Neural crest cell (in vitro differentiated cells): Measurements from ENCODE around the gene OR5K4. TPM values are rescaled to one million over a fixed set of nuclear protein-coding genes. Genes with fewer than 3 reads are reported as not detected.

ENCODE experiments used
- DNase-seq: peaks from one replicate; pipeline ENCODE4 v3.0.0; 2021; ENCODE audit warnings: low read depth, mixed read lengths, low spot score
- H3K27ac Mint-ChIP-seq: one replicate; pipeline ENCODE4 v1.8.0; 2021; ENCODE audit warnings: mild to moderate bottlenecking, mixed read lengths; ENCODE audit not compliant: unreplicated experiment
- H3K27me3 Mint-ChIP-seq: 2 replicates; pipeline ENCODE4 v1.8.0; 2021; ENCODE audit warnings: low read depth, mild to moderate bottlenecking, mixed read lengths
- H3K36me3 Mint-ChIP-seq: 2 replicates; pipeline ENCODE4 v1.8.0; 2021; ENCODE audit warnings: low read depth, mild to moderate bottlenecking, mixed read lengths
- H3K4me1 Mint-ChIP-seq: 2 replicates; pipeline ENCODE4 v1.8.0; 2021; ENCODE audit warnings: mixed read lengths
- H3K4me3 Mint-ChIP-seq: one replicate; pipeline ENCODE4 v1.8.0; 2021; ENCODE audit warnings: mild to moderate bottlenecking, mixed read lengths
- H3K9me3 Mint-ChIP-seq: 2 replicates; pipeline ENCODE4 v1.8.0; 2021; ENCODE audit warnings: mixed read lengths
- CTCF ChIP-seq: fragments of 200-600 bp; sonication (generic); conservative IDR thresholded peaks from 2 replicates; pipeline ENCODE4 v1.5.0; 2021; ENCODE audit warnings: antibody characterized with exemption, mild to moderate bottlenecking
- long read RNA-seq: library from polyadenylated mRNA; unstranded; transcript quantifications from one replicate; pipeline ENCODE4 v2.0.0, GENCODE V29; 2020
- total RNA-seq: library from RNA; stranded (reverse); gene quantifications from 2 replicates; pipeline ENCODE4 v1.2.1, GENCODE V29; 2021

The OR5K4 gene, protein sequence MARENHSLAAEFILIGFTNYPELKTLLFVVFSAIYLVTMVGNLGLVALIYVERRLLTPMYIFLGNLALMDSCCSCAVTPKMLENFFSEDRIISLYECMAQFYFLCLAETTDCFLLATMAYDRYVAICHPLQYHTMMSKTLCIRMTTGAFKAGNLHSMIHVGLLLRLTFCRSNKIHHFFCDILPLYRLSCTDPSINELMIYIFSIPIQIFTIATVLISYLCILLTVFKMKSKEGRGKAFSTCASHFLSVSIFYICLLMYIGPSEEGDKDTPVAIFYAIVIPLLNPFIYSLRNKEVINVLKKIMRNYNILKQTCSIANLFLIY
- not detected in 2 replicates for total RNA-seq
- long read RNA-seq = 0 reads

GRCh38 chr3:98353554-98353953, at the start of gene OR5K4:
Gene OR5K4, plus strand, starts transcription at chr3:98353854. Its CDS starts 0 bp downstream, at chr3:98353854.
- no peak for TF ChIP-seq CTCF
- no peaks in the 10 kb centered on the region for H3K4me1 Mint-ChIP-seq
- no peaks in the 10 kb centered on the region for H3K36me3 Mint-ChIP-seq
- H3K4me3 Mint-ChIP-seq = no peak within 1 kb of the TSS
- H3K9me3 Mint-ChIP-seq = peaks cover 6% of the 10 kb centered on the region
- no peak within 1 kb of the TSS for H3K27ac Mint-ChIP-seq
- H3K27me3 Mint-ChIP-seq = peaks cover 14% of the 10 kb centered on the region
- no peak for DNase-seq

- H3K4me1 Mint-ChIP-seq = peaks cover 12% of the 10 kb centered on the region
- TF ChIP-seq CTCF = no peak
- DNase-seq = no peak
- no peak overlapping the region for H3K27ac Mint-ChIP-seq
- no peaks in the 10 kb centered on the region for H3K9me3 Mint-ChIP-seq
- no peaks in the 10 kb centered on the region for H3K36me3 Mint-ChIP-seq
- H3K27me3 Mint-ChIP-seq = peaks cover 15% of the 10 kb centered on the region
- no peak overlapping the region for H3K4me3 Mint-ChIP-seq
Measured at GRCh38 chr3:98322101-98322500, 31.6 kb upstream of the OR5K4 start.

DNA sequence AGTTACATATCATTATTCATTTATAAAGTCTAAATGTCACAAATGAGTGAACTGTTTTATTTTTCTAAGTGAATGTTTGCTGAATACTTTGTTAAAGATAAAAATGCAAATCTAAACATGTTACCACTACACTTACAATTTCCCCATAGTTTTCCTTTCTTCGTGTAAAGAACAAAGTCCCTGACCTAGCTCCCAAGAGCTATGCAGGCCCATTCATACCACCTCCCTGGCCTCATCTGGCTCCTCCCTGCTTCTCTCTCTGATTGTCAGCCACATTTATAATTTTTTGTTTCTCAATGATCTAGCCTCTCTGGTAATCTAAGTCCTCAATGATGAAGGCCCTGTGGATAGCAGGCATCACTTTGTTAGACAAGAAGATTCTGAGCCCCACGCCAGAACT, 31.0 kb upstream of the OR5K4 start:
- Mint-ChIP-seq H3K4me1 (peaks cover 12% of the 10 kb centered on the region), H3K4me3 (no peak overlapping the region), H3K9me3 (no peaks in the 10 kb centered on the region), H3K27me3 (peaks cover 15% of the 10 kb centered on the region), H3K27ac (no peak overlapping the region), H3K36me3 (no peaks in the 10 kb centered on the region)
- DNase-seq = no peak
- no peak for TF ChIP-seq CTCF

DNA sequence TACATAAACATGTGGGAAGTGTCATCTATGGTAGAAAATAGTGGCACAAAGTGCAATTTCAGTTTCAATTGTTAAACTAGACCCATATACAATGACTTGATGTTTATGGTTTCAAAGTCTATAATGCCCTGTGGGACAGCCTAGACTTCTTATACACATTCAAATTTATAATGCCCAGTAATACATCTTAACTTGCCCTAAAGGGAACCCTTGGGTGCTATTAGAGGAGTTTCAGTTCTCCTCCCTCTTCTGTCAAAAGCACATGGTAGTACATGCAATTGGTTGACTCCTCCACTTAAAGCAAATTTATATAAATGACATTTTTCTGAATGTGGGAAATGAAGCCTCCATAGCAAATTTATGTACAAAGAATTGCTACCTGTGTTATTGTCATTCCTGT, 30.2 kb upstream of the OR5K4 start:
- peaks cover 15% of the 10 kb centered on the region for H3K27me3 Mint-ChIP-seq
- TF ChIP-seq CTCF = no peak
- H3K9me3 Mint-ChIP-seq = no peaks in the 10 kb centered on the region
- DNase-seq = no peak
- no peaks in the 10 kb centered on the region for H3K36me3 Mint-ChIP-seq
- no peak overlapping the region for H3K27ac Mint-ChIP-seq
- H3K4me3 Mint-ChIP-seq = no peak overlapping the region
- peaks cover 12% of the 10 kb centered on the region for H3K4me1 Mint-ChIP-seq

GRCh38 chr3:98325055-98325454, 28.6 kb upstream of the OR5K4 start:
- DNase-seq = no peak
- Mint-ChIP-seq H3K27ac (no peak overlapping the region), H3K9me3 (no peaks in the 10 kb centered on the region), H3K27me3 (peaks cover 20% of the 10 kb centered on the region), H3K36me3 (no peaks in the 10 kb centered on the region), H3K4me3 (no peak overlapping the region), H3K4me1 (peaks cover 16% of the 10 kb centered on the region)
- no peak for TF ChIP-seq CTCF
